Tibial nerve (tissue), 4 donors: ENCODE results near the gene CMBL. TPM values are rescaled to one million over a fixed set of nuclear protein-coding genes. Genes with fewer than 3 reads are reported as not detected.

Experiments
- DNase-seq, 2 donors: peaks; one replicate each; pipeline ENCODE4 v3.0.0-alpha.2; 2019; ENCODE audit warnings: low spot score in 2 of 2
- H3K27ac ChIP-seq, 4 donors: fragments of 200-600 bp; sonication (generic) in 3 of 4; one replicate each; pipeline ENCODE4 v1.5.1; 2017 to 2019; ENCODE audit warnings: mild to moderate bottlenecking in 1 of 4
- H3K27me3 ChIP-seq, 2 donors: fragments of 200-600 bp; sonication (generic) in 1 of 2; one replicate each; pipeline versions ENCODE4 v1.5.1 to v1.6.0; 2017 to 2019
- H3K36me3 ChIP-seq, 3 donors: fragments of 200-600 bp; sonication (generic); one replicate each; pipeline ENCODE4 v1.5.1; 2018 to 2019
- H3K4me1 ChIP-seq, 4 donors: fragments of 200-600 bp; sonication (generic) in 3 of 4; one replicate each; pipeline ENCODE4 v1.5.1; 2017 to 2019
- H3K4me3 ChIP-seq, 4 donors: fragments of 200-600 bp; sonication (generic) in 3 of 4; one replicate each; pipeline ENCODE4 v1.5.1; 2017 to 2019; ENCODE audit warnings: mild to moderate bottlenecking in 1 of 4, moderate library complexity in 1 of 4
- H3K9me3 ChIP-seq, 4 donors: fragments of 200-600 bp; sonication (generic) in 3 of 4; one replicate each; pipeline ENCODE4 v1.5.1; 2017 to 2019
- EP300 ChIP-seq, 2 donors: sonication (generic); formaldehyde crosslinking; IDR thresholded peaks; one replicate each; pipeline ENCODE4 v1.6.1; 2017; ENCODE audit warnings: antibody characterized with exemption in 2 of 2, mild to moderate bottlenecking in 1 of 2
- POLR2A ChIP-seq, 2 donors: fragments of 450-650 bp; IDR thresholded peaks; one replicate each; pipeline ENCODE4 v1.6.1; 2017; ENCODE audit warnings: antibody characterized with exemption in 2 of 2, mild to moderate bottlenecking in 2 of 2, moderate library complexity in 2 of 2
- WGBS, 2 donors: methylation state at CpG; one replicate each; pipeline ENCODE4 v1.1.5; 2018; 5-methylcytosine and 5-hydroxymethylcytosine counted together
- total RNA-seq, 4 donors: library from RNA; depleted of rRNA; stranded (reverse); fragments of >200 nt; gene quantifications; one replicate each; pipeline ENCODE4 v1.1.0, GENCODE V29; 2016
- TF ChIP-seq, protein P1 (sequence below), 5 experiments: fragments of 200-600 bp in 3 of 5; fragments of 450-650 bp in 2 of 5; sonication (generic) in 3 of 5; IDR thresholded peaks; one replicate each; pipeline ENCODE4 v1.5.1; 2016 to 2019; ENCODE audit warnings: antibody characterized with exemption in 5 of 5, mild to moderate bottlenecking in 3 of 5, moderate library complexity in 2 of 5

The CMBL gene
- total RNA-seq, 4 donors from 2014 or later = 5.7 to 7.4 (median 6.6) TPM

GRCh38 chr5:10279328-10279727, 28.4 kb downstream of the CMBL start:
- Histone ChIP-seq H3K27me3 (no peaks in the 10 kb centered on the region), H3K27ac (no peak overlapping the region), H3K4me1 (peaks cover 0 to 7% (median 3%) of the 10 kb centered on the region in 4 donors), H3K36me3 (peaks cover 0 to 19% (median 0%) of the 10 kb centered on the region in 3 donors), H3K9me3 (no peaks in the 10 kb centered on the region), H3K4me3 (no peak overlapping the region)
- WGBS, 2 donors = 85 to 92% methylated on average over 4 of the region's 4 CpGs
- DNase-seq = no peak
- TF ChIP-seq POLR2A (IDR thresholded peaks at IDR 0.05) (no peak), EP300 (IDR thresholded peaks at IDR 0.05) (no peak)
- TF ChIP-seq, protein P1, sequence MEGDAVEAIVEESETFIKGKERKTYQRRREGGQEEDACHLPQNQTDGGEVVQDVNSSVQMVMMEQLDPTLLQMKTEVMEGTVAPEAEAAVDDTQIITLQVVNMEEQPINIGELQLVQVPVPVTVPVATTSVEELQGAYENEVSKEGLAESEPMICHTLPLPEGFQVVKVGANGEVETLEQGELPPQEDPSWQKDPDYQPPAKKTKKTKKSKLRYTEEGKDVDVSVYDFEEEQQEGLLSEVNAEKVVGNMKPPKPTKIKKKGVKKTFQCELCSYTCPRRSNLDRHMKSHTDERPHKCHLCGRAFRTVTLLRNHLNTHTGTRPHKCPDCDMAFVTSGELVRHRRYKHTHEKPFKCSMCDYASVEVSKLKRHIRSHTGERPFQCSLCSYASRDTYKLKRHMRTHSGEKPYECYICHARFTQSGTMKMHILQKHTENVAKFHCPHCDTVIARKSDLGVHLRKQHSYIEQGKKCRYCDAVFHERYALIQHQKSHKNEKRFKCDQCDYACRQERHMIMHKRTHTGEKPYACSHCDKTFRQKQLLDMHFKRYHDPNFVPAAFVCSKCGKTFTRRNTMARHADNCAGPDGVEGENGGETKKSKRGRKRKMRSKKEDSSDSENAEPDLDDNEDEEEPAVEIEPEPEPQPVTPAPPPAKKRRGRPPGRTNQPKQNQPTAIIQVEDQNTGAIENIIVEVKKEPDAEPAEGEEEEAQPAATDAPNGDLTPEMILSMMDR (IDR thresholded peaks at IDR 0.05) = no peak

- TF ChIP-seq POLR2A (IDR thresholded peaks at IDR 0.05) (no peak), EP300 (IDR thresholded peaks at IDR 0.05) (no peak)
- TF ChIP-seq, protein P1 (IDR thresholded peaks at IDR 0.05) = no peak
Measured at GRCh38 chr5:10278658-10279279, 28.9 kb downstream of the CMBL start.

GRCh38 chr5:10277773-10278630, 29.7 kb downstream of the CMBL start:
- Histone ChIP-seq H3K9me3 (no peaks in the 10 kb centered on the region), H3K4me1 (no peaks in the 10 kb centered on the region), H3K27ac (no peak overlapping the region), H3K27me3 (no peaks in the 10 kb centered on the region), H3K4me3 (no peak overlapping the region), H3K36me3 (peaks cover 0 to 19% (median 0%) of the 10 kb centered on the region in 3 donors)
- DNase-seq = no peak
- 89 to 91% methylated on average over 13 of the region's 13 CpGs for WGBS, 2 donors
- TF ChIP-seq, protein P1 (IDR thresholded peaks at IDR 0.05) = no peak
- TF ChIP-seq POLR2A (IDR thresholded peaks at IDR 0.05) (no peak), EP300 (IDR thresholded peaks at IDR 0.05) (no peak)

More at GRCh38 chr5:10278658-10279279, 28.9 kb downstream of the CMBL start:
- no peak for DNase-seq
- Histone ChIP-seq H3K4me1 (peaks cover 0 to 1% (median under 1%) of the 10 kb centered on the region in 4 donors), H3K4me3 (no peak overlapping the region), H3K9me3 (no peaks in the 10 kb centered on the region), H3K27ac (no peak overlapping the region), H3K27me3 (no peaks in the 10 kb centered on the region), H3K36me3 (peaks cover 0 to 19% (median 0%) of the 10 kb centered on the region in 3 donors)
- WGBS, 2 donors = 88 to 93% methylated on average over 12 of the region's 12 CpGs

- DNase-seq = no peak
- Histone ChIP-seq H3K27me3 (no peaks in the 10 kb centered on the region), H3K4me1 (no peaks in the 10 kb centered on the region), H3K4me3 (no peak overlapping the region), H3K27ac (no peak overlapping the region), H3K36me3 (peaks cover 0 to 15% (median 0%) of the 10 kb centered on the region in 3 donors), H3K9me3 (no peaks in the 10 kb centered on the region)
- TF ChIP-seq POLR2A (IDR thresholded peaks at IDR 0.05) = no peak
- TF ChIP-seq, protein P1 (IDR thresholded peaks at IDR 0.05) = no peak
- TF ChIP-seq EP300 (IDR thresholded peaks at IDR 0.05) = no peak
- 49 to 60% methylated on average over 7 of the region's 7 CpGs for WGBS, 2 donors
Measured at GRCh38 chr5:10276691-10277090, 31.0 kb downstream of the CMBL start.

- H3K36me3 ChIP-seq = peaks cover 0 to 14% (median 0%) of the 10 kb centered on the region in 3 donors
- WGBS, 2 donors = 90 to 93% methylated on average over 9 of the region's 9 CpGs
- TF ChIP-seq, protein P1 (IDR thresholded peaks at IDR 0.05) = no peak
- TF ChIP-seq POLR2A (IDR thresholded peaks at IDR 0.05) = no peak
- TF ChIP-seq EP300 (IDR thresholded peaks at IDR 0.05) = no peak
- H3K9me3 ChIP-seq = no peaks in the 10 kb centered on the region
- H3K27me3 ChIP-seq = no peaks in the 10 kb centered on the region
- H3K4me1 ChIP-seq = no peaks in the 10 kb centered on the region
- no peak overlapping the region for H3K4me3 ChIP-seq
- DNase-seq = no peak
- H3K27ac ChIP-seq = no peak overlapping the region
Measured at GRCh38 chr5:10275991-10276390, 31.7 kb downstream of the CMBL start.
